Parathyroid adenoma (tissue), 2 donors: ENCODE measurements around the gene ZGPAT.
A peak's percentile ranks its signal among the peaks of the same experiment; 100 is the strongest.

Experiments
- H2AFZ ChIP-seq: fragments of 300-600 bp; sonication (generic); one replicate; pipeline ENCODE4 v1.7.0; 2017; ENCODE audit warnings: antibody characterized with exemption, mild to moderate bottlenecking
- H3K27ac ChIP-seq: fragments of 300-600 bp; sonication (generic); one replicate; pipeline ENCODE4 v1.7.0; 2017
- H3K27me3 ChIP-seq: fragments of 300-600 bp; sonication (generic); one replicate; pipeline ENCODE4 v1.7.0; 2017; ENCODE audit warnings: low read length; ENCODE audit not compliant: control insufficient read depth, insufficient read depth
- H3K36me3 ChIP-seq: fragments of 300-600 bp; sonication (generic); one replicate; pipeline ENCODE4 v1.7.0; 2017; ENCODE audit warnings: low read length; ENCODE audit not compliant: control insufficient read depth, insufficient read depth
- H3K4me1 ChIP-seq: fragments of 300-600 bp; sonication (generic); one replicate; pipeline ENCODE4 v1.7.0; 2017; ENCODE audit warnings: control low read depth
- H3K4me2 ChIP-seq: fragments of 300-600 bp; sonication (generic); one replicate; pipeline ENCODE4 v1.7.0; 2017; ENCODE audit warnings: low read length
- H3K4me3 ChIP-seq: fragments of 300-600 bp; sonication (generic); one replicate; pipeline ENCODE4 v1.7.0; 2017; ENCODE audit warnings: low read depth, low read length
- H3K79me2 ChIP-seq: fragments of 300-600 bp; sonication (generic); one replicate; pipeline ENCODE4 v1.7.0; 2017; ENCODE audit warnings: control low read depth
- H3K9ac ChIP-seq: fragments of 300-600 bp; sonication (generic); one replicate; pipeline ENCODE4 v1.7.0; 2017; ENCODE audit warnings: mild to moderate bottlenecking
- H3K9me3 ChIP-seq: fragments of 300-600 bp; sonication (generic); one replicate; pipeline ENCODE4 v1.7.0; 2017; ENCODE audit warnings: low read length; ENCODE audit not compliant: control insufficient read depth
- TF ChIP-seq, protein P1 (sequence below): fragments of 300-600 bp; sonication (generic); IDR thresholded peaks from one replicate; pipeline ENCODE4 v1.7.0; 2017; ENCODE audit warnings: antibody characterized with exemption, mild to moderate bottlenecking
- donor health status: primary hyperparathyroidism.

ZGPAT gene

DNA sequence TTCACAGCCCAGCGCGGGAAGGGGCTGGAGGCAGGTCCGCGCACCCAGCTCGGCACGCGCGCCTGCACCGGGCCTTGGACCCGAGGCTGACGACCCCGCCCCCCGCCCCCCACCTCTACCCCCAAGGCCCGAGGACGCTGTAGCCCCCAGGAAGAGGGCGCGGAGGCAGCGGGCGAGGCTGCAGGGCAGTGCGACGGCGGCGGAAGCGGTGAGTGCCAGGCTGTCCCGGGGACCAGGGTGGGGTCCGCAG is 29.8 kb downstream of the ZGPAT start:
- Histone ChIP-seq H3K9me3 (no peaks in the 10 kb centered on the region), H3K9ac (no peak overlapping the region), H3K4me3 (no peak overlapping the region), H3K36me3 (no peaks in the 10 kb centered on the region), H3K27ac (no peak overlapping the region), H3K79me2 (peaks cover 12% of the 10 kb centered on the region), H3K4me2 (no peak overlapping the region), H3K4me1 (peaks cover 10% of the 10 kb centered on the region), H3K27me3 (no peaks in the 10 kb centered on the region), H2AFZ (no peak overlapping the region)
- TF ChIP-seq, protein P1, sequence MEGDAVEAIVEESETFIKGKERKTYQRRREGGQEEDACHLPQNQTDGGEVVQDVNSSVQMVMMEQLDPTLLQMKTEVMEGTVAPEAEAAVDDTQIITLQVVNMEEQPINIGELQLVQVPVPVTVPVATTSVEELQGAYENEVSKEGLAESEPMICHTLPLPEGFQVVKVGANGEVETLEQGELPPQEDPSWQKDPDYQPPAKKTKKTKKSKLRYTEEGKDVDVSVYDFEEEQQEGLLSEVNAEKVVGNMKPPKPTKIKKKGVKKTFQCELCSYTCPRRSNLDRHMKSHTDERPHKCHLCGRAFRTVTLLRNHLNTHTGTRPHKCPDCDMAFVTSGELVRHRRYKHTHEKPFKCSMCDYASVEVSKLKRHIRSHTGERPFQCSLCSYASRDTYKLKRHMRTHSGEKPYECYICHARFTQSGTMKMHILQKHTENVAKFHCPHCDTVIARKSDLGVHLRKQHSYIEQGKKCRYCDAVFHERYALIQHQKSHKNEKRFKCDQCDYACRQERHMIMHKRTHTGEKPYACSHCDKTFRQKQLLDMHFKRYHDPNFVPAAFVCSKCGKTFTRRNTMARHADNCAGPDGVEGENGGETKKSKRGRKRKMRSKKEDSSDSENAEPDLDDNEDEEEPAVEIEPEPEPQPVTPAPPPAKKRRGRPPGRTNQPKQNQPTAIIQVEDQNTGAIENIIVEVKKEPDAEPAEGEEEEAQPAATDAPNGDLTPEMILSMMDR = no peak

DNA sequence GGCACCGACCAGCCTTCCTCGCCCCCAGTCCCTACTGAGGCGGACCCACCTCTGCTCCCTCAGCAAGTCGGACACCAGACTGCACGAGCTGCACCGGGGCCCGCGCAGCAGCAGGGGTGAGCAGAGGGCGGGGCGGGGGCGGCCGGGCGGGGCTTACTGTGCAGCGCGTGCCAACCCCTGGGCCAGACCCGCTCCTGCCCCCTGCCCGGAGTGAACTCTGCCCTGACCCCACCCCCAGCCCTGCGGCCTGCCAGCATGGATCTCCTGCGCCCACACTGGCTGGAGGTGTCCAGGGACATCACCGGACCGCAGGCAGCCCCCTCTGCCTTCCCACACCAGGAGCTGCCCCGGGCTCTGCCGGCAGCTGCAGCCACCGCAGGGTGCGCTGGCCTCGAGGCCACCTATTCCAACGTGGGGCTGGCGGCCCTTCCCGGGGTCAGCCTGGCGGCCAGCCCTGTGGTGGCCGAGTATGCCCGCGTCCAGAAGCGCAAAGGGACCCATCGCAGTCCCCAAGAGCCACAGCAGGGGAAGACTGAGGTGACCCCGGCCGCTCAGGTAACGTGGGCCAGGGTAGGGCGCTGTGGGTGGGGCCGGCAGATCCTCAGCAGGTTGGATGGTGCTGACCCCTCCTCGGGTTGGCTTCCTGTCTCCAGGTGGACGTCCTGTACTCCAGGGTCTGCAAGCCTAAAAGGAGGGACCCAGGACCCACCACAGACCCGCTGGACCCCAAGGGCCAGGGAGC is 30.3 kb downstream of the ZGPAT start:
- H3K4me2 ChIP-seq = no peak overlapping the region
- no peaks in the 10 kb centered on the region for H3K36me3 ChIP-seq
- H2AFZ ChIP-seq = no peak overlapping the region
- H3K79me2 ChIP-seq = peaks cover 7% of the 10 kb centered on the region
- TF ChIP-seq, protein P1 = no peak
- no peak overlapping the region for H3K9ac ChIP-seq
- no peak overlapping the region for H3K4me3 ChIP-seq
- H3K27ac ChIP-seq = no peak overlapping the region
- no peaks in the 10 kb centered on the region for H3K27me3 ChIP-seq
- H3K9me3 ChIP-seq = no peaks in the 10 kb centered on the region
- peaks cover 10% of the 10 kb centered on the region for H3K4me1 ChIP-seq

DNA sequence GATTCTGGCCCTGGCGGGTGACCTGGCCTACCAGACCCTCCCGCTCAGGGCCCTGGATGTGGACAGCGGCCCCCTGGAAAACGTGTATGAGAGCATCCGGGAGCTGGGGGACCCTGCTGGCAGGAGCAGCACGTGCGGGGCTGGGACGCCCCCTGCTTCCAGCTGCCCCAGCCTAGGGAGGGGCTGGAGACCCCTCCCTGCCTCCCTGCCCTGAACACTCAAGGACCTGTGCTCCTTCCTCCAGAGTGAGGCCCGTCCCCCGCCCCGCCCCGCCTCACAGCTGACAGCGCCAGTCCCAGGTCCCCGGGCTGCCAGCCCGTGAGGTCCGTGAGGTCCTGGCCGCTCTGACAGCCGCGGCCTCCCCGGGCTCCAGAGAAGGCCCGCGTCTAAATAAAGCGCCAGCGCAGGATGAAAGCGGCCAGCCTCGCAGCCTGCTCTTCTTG is 30.9 kb downstream of the ZGPAT start:
- H3K4me2 ChIP-seq = peak overlapping the region; percentile 98
- H3K4me1 ChIP-seq = peaks cover 10% of the 10 kb centered on the region
- no peak overlapping the region for H3K9ac ChIP-seq
- no peaks in the 10 kb centered on the region for H3K36me3 ChIP-seq
- H3K9me3 ChIP-seq = no peaks in the 10 kb centered on the region
- H3K79me2 ChIP-seq = peaks cover under 1% of the 10 kb centered on the region
- TF ChIP-seq, protein P1 = no peak
- H3K4me3 ChIP-seq = peak overlapping the region; percentile 66
- H2AFZ ChIP-seq = peak overlapping the region; percentile 90
- H3K27me3 ChIP-seq = no peaks in the 10 kb centered on the region
- peak overlapping the region; percentile 82 for H3K27ac ChIP-seq

DNA sequence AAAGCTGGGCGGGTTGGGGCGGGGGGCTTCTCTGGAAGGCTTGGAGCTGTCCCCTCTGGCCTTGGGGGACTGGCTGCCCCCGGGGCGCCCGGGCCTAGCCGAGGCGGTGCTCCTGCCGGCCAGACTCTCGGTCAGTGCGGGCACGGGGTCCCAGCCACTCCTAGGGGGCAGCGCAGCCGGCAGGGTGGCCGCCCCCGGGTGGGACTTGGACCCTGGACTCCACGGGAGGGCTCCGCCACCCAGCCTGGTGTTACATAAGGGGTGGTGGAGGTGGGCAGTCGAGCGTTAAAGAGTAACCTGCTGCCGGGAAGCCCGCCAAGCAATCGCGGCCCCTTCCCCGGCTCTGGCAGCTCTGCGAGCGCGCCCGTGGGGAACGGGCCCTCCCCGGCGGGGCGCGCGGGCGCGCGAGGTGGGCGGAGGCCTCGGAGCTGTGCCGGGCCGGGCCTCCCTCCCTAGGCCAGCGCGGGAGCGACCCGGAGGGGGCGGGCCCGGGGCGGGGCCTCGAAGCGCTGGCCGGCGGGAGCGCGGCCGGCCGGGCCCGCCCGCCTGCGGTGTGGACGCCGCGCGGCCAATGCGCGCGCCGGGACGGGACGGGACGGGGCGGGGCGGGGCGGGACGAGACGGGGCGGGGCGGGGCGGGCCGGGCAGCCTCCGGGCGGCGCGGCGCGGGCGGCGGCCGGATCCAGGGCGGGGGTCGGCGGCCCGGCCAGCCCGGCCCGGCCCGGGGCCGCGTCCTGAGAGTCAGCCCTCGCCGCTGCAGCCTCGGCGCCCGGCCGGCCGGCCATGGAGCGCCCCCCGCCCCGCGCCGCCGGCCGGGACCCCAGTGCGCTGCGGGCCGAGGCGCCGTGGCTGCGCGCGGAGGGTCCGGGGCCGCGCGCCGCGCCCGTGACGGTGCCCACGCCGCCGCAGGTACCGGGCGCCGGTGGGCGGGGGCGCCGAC is 31.6 kb downstream of the ZGPAT start, which contains the start of gene SLC2A4RG:
SLC2A4RG (plus strand) TSS at position 647 of the 940 bp plus-strand sequence; CDS start at position 784, 137 bp downstream.
- Histone ChIP-seq H3K27ac (peak within 1 kb of the TSS; percentile 82), H3K36me3 (no peaks in the 10 kb centered on the region), H2AFZ (peak within 1 kb of the TSS; percentile 90), H3K9ac (no peak within 1 kb of the TSS), H3K4me1 (peaks cover 10% of the 10 kb centered on the region), H3K4me2 (peak within 1 kb of the TSS; percentile 98), H3K9me3 (no peaks in the 10 kb centered on the region), H3K27me3 (no peaks in the 10 kb centered on the region), H3K79me2 (no peaks in the 10 kb centered on the region), H3K4me3 (peak within 1 kb of the TSS; percentile 66)
- TF ChIP-seq, protein P1 = no peak
